ENCODE results near the gene GABRB2. TPM values are rescaled to one million over a fixed set of nuclear protein-coding genes. Genes with fewer than 3 reads are reported as not detected.

The GABRB2 gene
- total and polyA plus RNA-seq, 2 donors: 0.09 to 0.85 TPM

GRCh38 chr5:161385027-161385426 is 161.5 kb downstream of the GABRB2 start:
- WGBS: 85% methylated on average over 4 of the region's 4 CpGs
- no peak overlapping the region for H3K4me3 ChIP-seq (ENCODE audit: low read length in 2 of 2)
- no peak for DNase-seq (ENCODE audit: low read depth in 6 of 9, low spot score in 9 of 9)
- H3K27me3 ChIP-seq (ENCODE audit: control insufficient read depth in 2 of 2, insufficient read depth in 1 of 2, low read length in 1 of 2): no peaks in the 10 kb centered on the region
- no peaks in the 10 kb centered on the region for H3K36me3 ChIP-seq (ENCODE audit: control insufficient read depth in 2 of 2, insufficient read depth in 2 of 2, low read length in 1 of 2)
- H3K27ac ChIP-seq (ENCODE audit: low read depth in 1 of 2, low read length in 1 of 2): no peak overlapping the region
- H3K9me3 ChIP-seq (ENCODE audit: control insufficient read depth in 2 of 2, insufficient read depth in 1 of 2, low read length in 1 of 2): no peaks in the 10 kb centered on the region
- H3K4me1 ChIP-seq (ENCODE audit: control insufficient read depth in 2 of 2, insufficient read depth in 2 of 2, low read length in 2 of 2): no peaks in the 10 kb centered on the region

GRCh38 chr5:161382685-161383084 is 163.8 kb downstream of the GABRB2 start:
- Histone ChIP-seq H3K4me3 (ENCODE audit: low read length in 2 of 2) (no peak overlapping the region), H3K9me3 (ENCODE audit: control insufficient read depth in 2 of 2, insufficient read depth in 1 of 2, low read length in 1 of 2) (no peaks in the 10 kb centered on the region), H3K36me3 (ENCODE audit: control insufficient read depth in 2 of 2, insufficient read depth in 2 of 2, low read length in 1 of 2) (no peaks in the 10 kb centered on the region), H3K4me1 (ENCODE audit: control insufficient read depth in 2 of 2, insufficient read depth in 2 of 2, low read length in 2 of 2) (no peaks in the 10 kb centered on the region), H3K27ac (ENCODE audit: low read depth in 1 of 2, low read length in 1 of 2) (no peak overlapping the region), H3K27me3 (ENCODE audit: control insufficient read depth in 2 of 2, insufficient read depth in 1 of 2, low read length in 1 of 2) (no peaks in the 10 kb centered on the region)
- no peak for DNase-seq (ENCODE audit: low read depth in 6 of 9, low spot score in 9 of 9)
- WGBS: 85% methylated on average over 5 of the region's 5 CpGs

GRCh38 chr5:161380486-161380885 is 166.0 kb downstream of the GABRB2 start:
- no peak for DNase-seq (ENCODE audit: low read depth in 6 of 9, low spot score in 9 of 9)
- Histone ChIP-seq H3K27me3 (ENCODE audit: control insufficient read depth in 2 of 2, insufficient read depth in 1 of 2, low read length in 1 of 2) (no peaks in the 10 kb centered on the region), H3K27ac (ENCODE audit: low read depth in 1 of 2, low read length in 1 of 2) (no peak overlapping the region), H3K4me1 (ENCODE audit: control insufficient read depth in 2 of 2, insufficient read depth in 2 of 2, low read length in 2 of 2) (no peaks in the 10 kb centered on the region), H3K4me3 (ENCODE audit: low read length in 2 of 2) (no peak overlapping the region), H3K36me3 (ENCODE audit: control insufficient read depth in 2 of 2, insufficient read depth in 2 of 2, low read length in 1 of 2) (no peaks in the 10 kb centered on the region), H3K9me3 (ENCODE audit: control insufficient read depth in 2 of 2, insufficient read depth in 1 of 2, low read length in 1 of 2) (no peaks in the 10 kb centered on the region)
- 60% methylated on average over 1 of the region's 1 CpG for WGBS

GRCh38 chr5:161378701-161379100 is 167.8 kb downstream of the GABRB2 start:
- H3K4me3 ChIP-seq (ENCODE audit: low read length in 2 of 2): no peak overlapping the region

GRCh38 chr5:161376034-161376433 is 170.5 kb downstream of the GABRB2 start:
- WGBS: 94% methylated on average over 1 of the region's 1 CpG
- Histone ChIP-seq H3K27me3 (ENCODE audit: control insufficient read depth in 2 of 2, insufficient read depth in 1 of 2, low read length in 1 of 2) (no peaks in the 10 kb centered on the region), H3K4me1 (ENCODE audit: control insufficient read depth in 2 of 2, insufficient read depth in 2 of 2, low read length in 2 of 2) (no peaks in the 10 kb centered on the region), H3K36me3 (ENCODE audit: control insufficient read depth in 2 of 2, insufficient read depth in 2 of 2, low read length in 1 of 2) (no peaks in the 10 kb centered on the region), H3K9me3 (ENCODE audit: control insufficient read depth in 2 of 2, insufficient read depth in 1 of 2, low read length in 1 of 2) (no peaks in the 10 kb centered on the region), H3K27ac (ENCODE audit: low read depth in 1 of 2, low read length in 1 of 2) (no peak overlapping the region), H3K4me3 (ENCODE audit: low read length in 2 of 2) (no peak overlapping the region)
- no peak for DNase-seq (ENCODE audit: low read depth in 6 of 9, low spot score in 9 of 9)

More at GRCh38 chr5:161378701-161379100, 167.8 kb downstream of the GABRB2 start:
- H3K36me3 ChIP-seq (ENCODE audit: control insufficient read depth in 2 of 2, insufficient read depth in 2 of 2, low read length in 1 of 2): no peaks in the 10 kb centered on the region
- H3K9me3 ChIP-seq (ENCODE audit: control insufficient read depth in 2 of 2, insufficient read depth in 1 of 2, low read length in 1 of 2): no peaks in the 10 kb centered on the region
- WGBS: 93% methylated on average over 1 of the region's 1 CpG
- no peak overlapping the region for H3K27ac ChIP-seq (ENCODE audit: low read depth in 1 of 2, low read length in 1 of 2)
- no peaks in the 10 kb centered on the region for H3K4me1 ChIP-seq (ENCODE audit: control insufficient read depth in 2 of 2, insufficient read depth in 2 of 2, low read length in 2 of 2)
- no peak for DNase-seq (ENCODE audit: low read depth in 6 of 9, low spot score in 9 of 9)
- no peaks in the 10 kb centered on the region for H3K27me3 ChIP-seq (ENCODE audit: control insufficient read depth in 2 of 2, insufficient read depth in 1 of 2, low read length in 1 of 2)

GRCh38 chr5:161373345-161373707 is 173.2 kb downstream of the GABRB2 start:
- no peak for DNase-seq (ENCODE audit: low read depth in 6 of 9, low spot score in 9 of 9)
- H3K27ac ChIP-seq (ENCODE audit: low read depth in 1 of 2, low read length in 1 of 2): no peak overlapping the region
- H3K36me3 ChIP-seq (ENCODE audit: control insufficient read depth in 2 of 2, insufficient read depth in 2 of 2, low read length in 1 of 2): no peaks in the 10 kb centered on the region
- no peaks in the 10 kb centered on the region for H3K4me1 ChIP-seq (ENCODE audit: control insufficient read depth in 2 of 2, insufficient read depth in 2 of 2, low read length in 2 of 2)
- no peak overlapping the region for H3K4me3 ChIP-seq (ENCODE audit: low read length in 2 of 2)
- H3K9me3 ChIP-seq (ENCODE audit: control insufficient read depth in 2 of 2, insufficient read depth in 1 of 2, low read length in 1 of 2): no peaks in the 10 kb centered on the region
- no peaks in the 10 kb centered on the region for H3K27me3 ChIP-seq (ENCODE audit: control insufficient read depth in 2 of 2, insufficient read depth in 1 of 2, low read length in 1 of 2)

GRCh38 chr5:161372682-161373344 is 173.7 kb downstream of the GABRB2 start:
- Histone ChIP-seq H3K27me3 (ENCODE audit: control insufficient read depth in 2 of 2, insufficient read depth in 1 of 2, low read length in 1 of 2) (no peaks in the 10 kb centered on the region), H3K9me3 (ENCODE audit: control insufficient read depth in 2 of 2, insufficient read depth in 1 of 2, low read length in 1 of 2) (no peaks in the 10 kb centered on the region), H3K36me3 (ENCODE audit: control insufficient read depth in 2 of 2, insufficient read depth in 2 of 2, low read length in 1 of 2) (no peaks in the 10 kb centered on the region), H3K27ac (ENCODE audit: low read depth in 1 of 2, low read length in 1 of 2) (no peak overlapping the region), H3K4me1 (ENCODE audit: control insufficient read depth in 2 of 2, insufficient read depth in 2 of 2, low read length in 2 of 2) (no peaks in the 10 kb centered on the region), H3K4me3 (ENCODE audit: low read length in 2 of 2) (no peak overlapping the region)
- WGBS: 66% methylated on average over 2 of the region's 2 CpGs
- DNase-seq (ENCODE audit: low read depth in 6 of 9, low spot score in 9 of 9): no peak

GRCh38 chr5:161369022-161369421 is 177.5 kb downstream of the GABRB2 start:
- DNase-seq (ENCODE audit: low read depth in 6 of 9, low spot score in 9 of 9): no peak
- Histone ChIP-seq H3K4me1 (ENCODE audit: control insufficient read depth in 2 of 2, insufficient read depth in 2 of 2, low read length in 2 of 2) (no peaks in the 10 kb centered on the region), H3K27me3 (ENCODE audit: control insufficient read depth in 2 of 2, insufficient read depth in 1 of 2, low read length in 1 of 2) (no peaks in the 10 kb centered on the region), H3K9me3 (ENCODE audit: control insufficient read depth in 2 of 2, insufficient read depth in 1 of 2, low read length in 1 of 2) (no peaks in the 10 kb centered on the region), H3K4me3 (ENCODE audit: low read length in 2 of 2) (no peak overlapping the region), H3K36me3 (ENCODE audit: control insufficient read depth in 2 of 2, insufficient read depth in 2 of 2, low read length in 1 of 2) (no peaks in the 10 kb centered on the region), H3K27ac (ENCODE audit: low read depth in 1 of 2, low read length in 1 of 2) (no peak overlapping the region)
- WGBS: 36% methylated on average over 3 of the region's 3 CpGs

- no peaks in the 10 kb centered on the region for H3K9me3 ChIP-seq (ENCODE audit: control insufficient read depth in 2 of 2, insufficient read depth in 1 of 2, low read length in 1 of 2)
- no peak overlapping the region for H3K27ac ChIP-seq (ENCODE audit: low read depth in 1 of 2, low read length in 1 of 2)
- DNase-seq (ENCODE audit: low read depth in 6 of 9, low spot score in 9 of 9): no peak
- H3K4me3 ChIP-seq (ENCODE audit: low read length in 2 of 2): no peak overlapping the region
- WGBS: 90% methylated on average over 2 of the region's 2 CpGs
- no peaks in the 10 kb centered on the region for H3K27me3 ChIP-seq (ENCODE audit: control insufficient read depth in 2 of 2, insufficient read depth in 1 of 2, low read length in 1 of 2)
- no peaks in the 10 kb centered on the region for H3K4me1 ChIP-seq (ENCODE audit: control insufficient read depth in 2 of 2, insufficient read depth in 2 of 2, low read length in 2 of 2)
- no peaks in the 10 kb centered on the region for H3K36me3 ChIP-seq (ENCODE audit: control insufficient read depth in 2 of 2, insufficient read depth in 2 of 2, low read length in 1 of 2)
These were observed 188.1 kb downstream of the GABRB2 start for GRCh38 chr5:161358446-161358845.

All from thymus (tissue), 11 donors.